ENCODE measurements around the gene ATL2.

DNA sequence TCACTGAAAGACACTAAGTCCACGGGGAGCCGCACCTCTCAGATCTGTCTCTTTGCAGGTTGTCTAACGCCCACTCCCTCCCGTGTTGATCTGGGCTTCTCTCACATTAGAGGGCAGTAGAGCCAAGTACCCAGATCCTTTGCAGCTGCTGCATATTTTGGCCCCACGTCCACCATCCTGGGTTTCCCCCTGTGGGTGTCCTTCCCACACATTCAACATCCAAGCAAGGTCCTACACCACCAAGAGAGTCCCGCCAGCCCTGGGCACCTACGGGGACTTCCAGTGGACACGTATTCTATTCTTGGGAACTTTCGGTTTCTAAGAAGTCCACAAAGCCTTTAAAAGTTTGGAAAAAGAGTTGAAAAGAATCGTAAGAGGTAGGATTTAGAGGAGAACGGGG, 116.6 kb downstream of the ATL2 start:
- TF ChIP-seq CTCF (IDR thresholded peaks at IDR 0.05) (no peak), POLR2A (IDR thresholded peaks at IDR 0.05) (no peak)

Measured in gastroesophageal sphincter (tissue), 3 donors.